PC-3 (cell line): ENCODE results near the gene RNF157. TPM values are rescaled to one million over a fixed set of nuclear protein-coding genes. Genes with fewer than 3 reads are reported as not detected.

ENCODE experiments used
- ATAC-seq: fragments of 200-7000 bp; cut with Tn5 transposase; 2 replicates; pipeline ENCODE4 v1.9.1; 2020; ENCODE audit warnings: mild to moderate bottlenecking, moderate library complexity
- BruUV-seq: library from RNA; stranded (reverse); fragments of 400-500 nt; replicated peaks from 2 replicates; lab custom pipeline; 2021; lab: Mats Ljungman, UMichigan
- CTCF ChIA-PET: fragments of 300-600 bp; sonication (Branson Sonifier 250); formaldehyde crosslinking; loops from one replicate; lab custom pipeline; 2022; ENCODE audit warnings: antibody characterized with exemption; lab: Charles Lee
- POLR2A ChIA-PET: fragments of 300-600 bp; sonication (Branson Sonifier 250); formaldehyde crosslinking; loops from one replicate; lab custom pipeline; 2022; ENCODE audit warnings: antibody characterized with exemption; ENCODE audit not compliant: unreplicated experiment; lab: Charles Lee
- DNase-seq: peaks from one replicate; pipeline ENCODE4 v3.0.0-alpha.2; 2015
- H2AFZ ChIP-seq: fragments of 300-600 bp; sonication (generic); 2 replicates; pipeline ENCODE4 v1.6.0; 2016; ENCODE audit warnings: antibody characterized with exemption, low read length
- H3F3A ChIP-seq: fragments of 300-600 bp; sonication (generic); one replicate; pipeline ENCODE4 v1.6.0; 2017; ENCODE audit warnings: antibody characterized with exemption, low read length, control low read depth, mild to moderate bottlenecking; ENCODE audit not compliant: unreplicated experiment
- H3K27ac ChIP-seq: fragments of 300-600 bp; sonication (generic); 2 replicates; pipeline ENCODE4 v1.5.1; 2016; ENCODE audit warnings: mild to moderate bottlenecking, low read length
- H3K27me3 ChIP-seq: fragments of 300-600 bp; sonication (generic); 2 replicates; pipeline ENCODE4 v1.6.1; 2016; ENCODE audit warnings: low read length, mixed read lengths
- H3K36me3 ChIP-seq: fragments of 300-600 bp; sonication (generic); 2 replicates; pipeline ENCODE4 v1.6.1; 2016; ENCODE audit warnings: low read depth, mixed run types, low read length, mixed read lengths
- H3K4me1 ChIP-seq: fragments of 300-600 bp; sonication (generic); 2 replicates; pipeline ENCODE4 v1.5.1; 2016; ENCODE audit warnings: low read length; ENCODE audit not compliant: insufficient read depth
- H3K4me2 ChIP-seq: fragments of 300-600 bp; sonication (generic); 2 replicates; pipeline ENCODE4 v1.6.0; 2016; ENCODE audit warnings: low read length
- H3K4me3 ChIP-seq: fragments of 300-600 bp; sonication (generic); 2 replicates; pipeline ENCODE4 v1.5.1; 2016; ENCODE audit warnings: mild to moderate bottlenecking, low read length, mixed read lengths
- H3K79me2 ChIP-seq: fragments of 300-600 bp; sonication (generic); 2 replicates; pipeline ENCODE4 v1.6.1; 2017; ENCODE audit warnings: low read length, mixed read lengths
- H3K9ac ChIP-seq: fragments of 300-600 bp; sonication (generic); 2 replicates; pipeline ENCODE4 v1.6.0; 2016; ENCODE audit warnings: mild to moderate bottlenecking, low read length
- H3K9me2 ChIP-seq: fragments of 300-600 bp; sonication (generic); replicated peaks from 2 replicates; pipeline ENCODE4 v1.6.1; 2016; ENCODE audit warnings: mixed run types, low read length, mixed read lengths
- H3K9me3 ChIP-seq: fragments of 300-600 bp; sonication (generic); 2 replicates; pipeline ENCODE4 v1.6.1; 2016; ENCODE audit warnings: low read length, mixed read lengths
- H4K20me1 ChIP-seq: fragments of 300-600 bp; sonication (generic); 2 replicates; pipeline ENCODE4 v1.6.1; 2016; ENCODE audit warnings: low read length, mixed read lengths
- EZH2 ChIP-seq: fragments of 300-600 bp; sonication (generic); IDR thresholded peaks from one replicate; pipeline ENCODE4 v1.6.1; 2017; ENCODE audit warnings: antibody characterized with exemption, mild to moderate bottlenecking, low read length; ENCODE audit not compliant: unreplicated experiment
- EZH2phosphoT487 ChIP-seq: fragments of 300-600 bp; sonication (generic); IDR thresholded peaks from 2 replicates; pipeline ENCODE4 v1.6.1; 2018; ENCODE audit warnings: mild to moderate bottlenecking, antibody characterized with exemption, low read length, borderline replicate concordance
- intact Hi-C: fragments of 100-400 bp; cut with micrococcal nuclease; formaldehyde crosslinking; loops from 2 replicates; pipeline ENCODE4 v1.9.0; 2023
- total RNA-seq: library from RNA; depleted of rRNA; stranded (reverse); fragments of >200 nt; gene quantifications from 2 replicates; pipeline ENCODE4 v1.2.3, GENCODE V29; 2014
- TF ChIP-seq, protein P1 (sequence below): fragments of 300-600 bp; sonication (generic); conservative IDR thresholded peaks from 2 replicates; pipeline ENCODE4 v1.5.1; 2017; ENCODE audit warnings: antibody characterized with exemption, low read depth, mild to moderate bottlenecking, low read length

Gene RNF157
- total RNA-seq, 1 experiment from 2014 or later = 7.4 TPM

DNA sequence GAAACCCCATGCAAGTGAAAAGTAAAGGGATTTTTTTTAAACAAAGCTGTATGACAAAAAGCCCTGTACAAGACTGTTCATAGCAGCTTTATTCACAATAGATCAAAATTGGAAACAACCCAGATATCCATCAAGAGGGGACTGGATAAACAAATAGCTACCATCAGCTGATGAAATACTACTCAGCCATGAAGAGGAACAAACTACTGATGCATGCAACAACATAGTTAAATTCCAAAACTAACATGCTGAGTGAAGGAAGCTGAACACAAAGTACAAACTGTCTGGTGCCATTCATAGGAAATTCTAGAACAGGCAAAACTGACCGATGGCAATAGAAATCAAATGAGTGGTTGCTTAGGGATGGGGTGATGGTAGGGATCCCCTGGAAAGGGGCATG lies 114.4 kb downstream of the RNF157 start:
- H3K9me3 ChIP-seq = no peaks in the 10 kb centered on the region
- ATAC-seq = no peak
- no peaks in the 10 kb centered on the region for H3F3A ChIP-seq
- no peak overlapping the region for H3K27ac ChIP-seq
- ChIA-PET CTCF (interaction anchor here (0.7 kb wide), 1 partner anchor 33 kb away, joined by 3 read pairs; no protein-coding TSS in a partner anchor), POLR2A (no interaction called here)
- no TSS peak for BruUV-seq
- H3K27me3 ChIP-seq = no peaks in the 10 kb centered on the region
- no peak overlapping the region for H3K9ac ChIP-seq
- DNase-seq = no peak
- no peaks in the 10 kb centered on the region for H3K36me3 ChIP-seq
- H4K20me1 ChIP-seq = no peaks in the 10 kb centered on the region
- no peak overlapping the region for H3K4me2 ChIP-seq
- TF ChIP-seq EZH2phosphoT487 = no peak
- TF ChIP-seq EZH2 = no peak
- TF ChIP-seq, protein P1, sequence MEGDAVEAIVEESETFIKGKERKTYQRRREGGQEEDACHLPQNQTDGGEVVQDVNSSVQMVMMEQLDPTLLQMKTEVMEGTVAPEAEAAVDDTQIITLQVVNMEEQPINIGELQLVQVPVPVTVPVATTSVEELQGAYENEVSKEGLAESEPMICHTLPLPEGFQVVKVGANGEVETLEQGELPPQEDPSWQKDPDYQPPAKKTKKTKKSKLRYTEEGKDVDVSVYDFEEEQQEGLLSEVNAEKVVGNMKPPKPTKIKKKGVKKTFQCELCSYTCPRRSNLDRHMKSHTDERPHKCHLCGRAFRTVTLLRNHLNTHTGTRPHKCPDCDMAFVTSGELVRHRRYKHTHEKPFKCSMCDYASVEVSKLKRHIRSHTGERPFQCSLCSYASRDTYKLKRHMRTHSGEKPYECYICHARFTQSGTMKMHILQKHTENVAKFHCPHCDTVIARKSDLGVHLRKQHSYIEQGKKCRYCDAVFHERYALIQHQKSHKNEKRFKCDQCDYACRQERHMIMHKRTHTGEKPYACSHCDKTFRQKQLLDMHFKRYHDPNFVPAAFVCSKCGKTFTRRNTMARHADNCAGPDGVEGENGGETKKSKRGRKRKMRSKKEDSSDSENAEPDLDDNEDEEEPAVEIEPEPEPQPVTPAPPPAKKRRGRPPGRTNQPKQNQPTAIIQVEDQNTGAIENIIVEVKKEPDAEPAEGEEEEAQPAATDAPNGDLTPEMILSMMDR = no peak
- intact Hi-C loops = no loop called here
- no peak overlapping the region for H3K4me3 ChIP-seq
- H3K79me2 ChIP-seq = no peaks in the 10 kb centered on the region
- no peaks in the 10 kb centered on the region for H3K9me2 ChIP-seq
- H2AFZ ChIP-seq = no peak overlapping the region
- peaks cover 4% of the 10 kb centered on the region; the same call in 1 of the 2 replicates for H3K4me1 ChIP-seq

DNA sequence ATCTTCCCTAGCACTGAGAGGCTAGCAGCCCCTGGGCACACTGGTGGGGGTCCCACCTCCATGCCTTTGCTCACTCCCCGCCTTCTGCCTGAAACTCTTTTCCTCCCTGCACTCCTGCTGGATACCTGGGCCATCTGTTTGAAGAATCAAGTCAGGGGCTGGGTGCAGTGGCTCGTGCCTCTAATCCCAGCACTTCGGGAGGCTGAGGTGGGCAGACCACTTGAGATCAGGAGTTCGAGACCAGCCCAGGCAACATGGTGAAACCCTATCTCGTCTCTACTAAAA lies 115.0 kb downstream of the RNF157 start:
- Histone ChIP-seq H3K4me2 (no peak overlapping the region), H3K9me2 (no peaks in the 10 kb centered on the region), H3K4me3 (no peak overlapping the region), H2AFZ (no peak overlapping the region), H3K9ac (no peak overlapping the region), H4K20me1 (no peaks in the 10 kb centered on the region), H3K27me3 (no peaks in the 10 kb centered on the region), H3K79me2 (no peaks in the 10 kb centered on the region), H3K4me1 (peaks cover 4% of the 10 kb centered on the region; the same call in 1 of the 2 replicates), H3F3A (no peaks in the 10 kb centered on the region), H3K9me3 (no peaks in the 10 kb centered on the region), H3K36me3 (no peaks in the 10 kb centered on the region), H3K27ac (no peak overlapping the region)
- POLR2A ChIA-PET = interaction anchor here (0.6 kb wide), 1 partner anchor 94 kb away, joined by 3 read pairs; no protein-coding TSS in a partner anchor
- CTCF ChIA-PET = interaction anchor here (0.8 kb wide), 1 partner anchor 154 kb away, joined by 3 read pairs; no protein-coding TSS in a partner anchor
- TF ChIP-seq, protein P1 = no peak
- TF ChIP-seq EZH2phosphoT487 (no peak), EZH2 (no peak)
- ATAC-seq = no peak
- intact Hi-C loops = no loop called here
- no peak for DNase-seq
- no TSS peak for BruUV-seq

DNA sequence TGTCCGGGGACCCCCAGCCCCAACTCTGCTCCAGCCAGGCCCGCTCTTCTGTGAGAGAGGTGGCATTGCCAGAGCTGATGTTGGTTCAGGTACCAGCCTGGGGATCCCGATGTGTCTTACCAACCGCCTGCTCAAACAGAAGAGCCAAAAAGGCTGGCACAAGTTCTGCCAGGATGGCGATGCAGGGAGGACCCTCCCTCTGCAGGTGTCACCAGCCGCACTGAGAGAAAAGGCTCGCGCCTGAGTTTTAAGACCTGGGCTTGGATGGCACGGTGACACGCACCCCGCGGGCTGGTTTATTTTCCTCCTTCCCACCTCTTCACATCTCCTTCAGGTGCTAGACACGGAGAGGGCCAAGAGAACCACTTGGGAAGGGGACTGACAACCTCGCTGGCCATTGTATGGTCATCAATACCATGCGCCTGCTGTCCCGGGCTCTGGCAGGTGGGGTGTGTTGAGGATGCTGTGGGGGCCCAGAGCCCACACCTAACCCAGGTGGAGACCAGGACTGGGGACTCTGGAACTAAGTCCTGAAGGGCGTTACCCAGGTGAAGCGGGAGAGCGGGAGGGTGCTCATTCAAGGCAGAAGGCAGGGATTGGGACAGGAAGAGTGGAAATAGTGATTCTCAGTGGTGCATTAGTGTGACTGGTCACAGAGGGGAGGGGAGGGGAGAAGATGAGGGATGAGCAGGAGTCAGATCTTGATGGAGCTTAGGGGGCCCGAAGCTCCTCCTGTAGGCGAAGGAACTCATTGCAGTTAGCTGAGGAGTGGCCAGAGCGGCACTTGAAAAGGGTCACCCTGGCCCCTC lies 115.5 kb downstream of the RNF157 start:
- CTCF ChIA-PET = interaction anchor here (0.8 to 1.5 kb wide), 2 partner anchors 155 kb away, joined by 3 to 5 read pairs; no protein-coding TSS in a partner anchor
- DNase-seq = peak; percentile 33
- Histone ChIP-seq H3K4me2 (no peak overlapping the region), H3K9ac (no peak overlapping the region), H2AFZ (no peak overlapping the region), H3K4me3 (no peak overlapping the region), H3K4me1 (peaks cover 4% of the 10 kb centered on the region; the same call in 1 of the 2 replicates), H3K79me2 (no peaks in the 10 kb centered on the region), H4K20me1 (no peaks in the 10 kb centered on the region), H3K9me3 (no peaks in the 10 kb centered on the region), H3K27me3 (no peaks in the 10 kb centered on the region), H3K36me3 (no peaks in the 10 kb centered on the region), H3K27ac (no peak overlapping the region), H3F3A (no peaks in the 10 kb centered on the region), H3K9me2 (no peaks in the 10 kb centered on the region)
- TF ChIP-seq, protein P1 = peak; percentile 50
- TF ChIP-seq EZH2 = no peak
- ATAC-seq = no peak
- no TSS peak for BruUV-seq
- intact Hi-C loops = no loop called here
- POLR2A ChIA-PET = interaction anchor here (0.6 kb wide), 1 partner anchor 95 kb away, joined by 3 read pairs; no protein-coding TSS in a partner anchor
